BE2C (cell line): ENCODE measurements around the gene FBN1.

ENCODE experiments used
- DNase-seq: peaks from one replicate; pipeline ENCODE4 v3.0.0-alpha.2; 2020
- H3K27me3 ChIP-seq: fragments of 250-450 bp; sonication (Bioruptor Pico); 2 replicates; pipeline ENCODE4 v1.5.1; 2020; ENCODE audit warnings: mild to moderate bottlenecking
- H3K36me3 ChIP-seq: fragments of 250-450 bp; sonication (Bioruptor Pico); 2 replicates; pipeline ENCODE4 v1.5.1; 2020; ENCODE audit warnings: mild to moderate bottlenecking
- H3K4me1 ChIP-seq: fragments of 250-450 bp; sonication (Bioruptor Pico); 2 replicates; pipeline ENCODE4 v1.5.1; 2020
- H3K4me3 ChIP-seq: 2 replicates; pipeline ENCODE4 v1.5.1; 2011; ENCODE audit warnings: low read depth, low read length
- H3K9me3 ChIP-seq: fragments of 250-450 bp; sonication (Bioruptor Pico); 2 replicates; pipeline ENCODE4 v1.5.1; 2020
- CTCF ChIP-seq: IDR thresholded peaks from 2 replicates; pipeline ENCODE4 v1.5.1; 2012; ENCODE audit warnings: mild to moderate bottlenecking, low read depth, low read length

The FBN1 gene

DNA sequence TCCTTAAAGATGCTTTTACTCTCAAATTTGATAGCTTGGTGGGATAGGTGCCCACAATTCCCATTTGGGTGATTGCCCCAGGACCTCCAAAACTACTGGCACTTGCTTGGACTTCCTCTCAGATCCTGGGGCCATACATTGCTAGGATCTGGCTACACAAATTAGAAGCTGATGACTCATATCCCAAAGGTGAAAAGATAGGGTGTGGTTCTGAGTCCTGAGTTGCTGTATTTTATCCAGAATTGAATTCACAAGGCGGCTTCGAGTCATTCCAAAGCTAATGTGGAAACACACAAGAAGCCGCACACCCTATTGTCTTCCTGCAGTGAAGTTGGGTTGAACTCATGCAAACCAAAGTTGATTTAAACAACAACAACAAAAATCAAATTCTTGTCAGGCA lies 260.9 kb downstream of the FBN1 start:
- no peak overlapping the region for H3K4me3 ChIP-seq
- no peaks in the 10 kb centered on the region for H3K9me3 ChIP-seq
- no peaks in the 10 kb centered on the region for H3K27me3 ChIP-seq
- no peaks in the 10 kb centered on the region for H3K36me3 ChIP-seq
- no peak for DNase-seq
- no peaks in the 10 kb centered on the region for H3K4me1 ChIP-seq
- no peak for TF ChIP-seq CTCF

GRCh38 chr15:48383031-48383430 lies 262.5 kb downstream of the FBN1 start:
- no peaks in the 10 kb centered on the region for H3K27me3 ChIP-seq
- no peaks in the 10 kb centered on the region for H3K9me3 ChIP-seq
- no peak for TF ChIP-seq CTCF
- no peak for DNase-seq
- H3K4me1 ChIP-seq = no peaks in the 10 kb centered on the region
- H3K4me3 ChIP-seq = no peak overlapping the region
- no peaks in the 10 kb centered on the region for H3K36me3 ChIP-seq

GRCh38 chr15:48381861-48382260 lies 263.6 kb downstream of the FBN1 start:
- DNase-seq = no peak
- Histone ChIP-seq H3K9me3 (no peaks in the 10 kb centered on the region), H3K27me3 (no peaks in the 10 kb centered on the region), H3K4me3 (no peak overlapping the region), H3K36me3 (no peaks in the 10 kb centered on the region), H3K4me1 (no peaks in the 10 kb centered on the region)
- TF ChIP-seq CTCF = no peak

GRCh38 chr15:48380198-48380597 lies 265.3 kb downstream of the FBN1 start:
- no peaks in the 10 kb centered on the region for H3K27me3 ChIP-seq
- no peak for DNase-seq
- no peaks in the 10 kb centered on the region for H3K9me3 ChIP-seq
- H3K4me3 ChIP-seq = no peak overlapping the region
- H3K36me3 ChIP-seq = no peaks in the 10 kb centered on the region
- TF ChIP-seq CTCF = no peak
- no peaks in the 10 kb centered on the region for H3K4me1 ChIP-seq

DNA sequence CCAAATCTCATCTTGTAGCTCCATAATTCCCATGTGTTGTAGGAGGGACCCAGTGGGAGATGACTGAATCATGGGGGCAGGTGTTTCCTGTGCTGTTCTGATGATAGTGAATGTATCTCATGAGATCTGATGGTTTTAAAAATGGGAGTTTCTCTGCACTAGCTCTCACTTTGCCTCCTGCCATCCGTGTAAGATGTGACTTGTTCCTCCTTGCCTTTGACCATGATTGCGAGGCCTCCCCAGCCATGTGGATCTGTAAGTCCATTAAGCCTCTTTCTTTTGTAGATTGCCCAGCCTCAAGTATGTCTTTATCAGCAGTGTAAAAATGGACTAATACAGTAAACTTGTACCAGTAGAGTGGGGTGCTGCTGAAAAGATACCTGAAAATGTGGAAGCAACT lies 269.7 kb downstream of the FBN1 start:
- H3K36me3 ChIP-seq = no peaks in the 10 kb centered on the region
- H3K27me3 ChIP-seq = no peaks in the 10 kb centered on the region
- no peaks in the 10 kb centered on the region for H3K9me3 ChIP-seq
- H3K4me3 ChIP-seq = no peak overlapping the region
- TF ChIP-seq CTCF = no peak
- H3K4me1 ChIP-seq = no peaks in the 10 kb centered on the region; the same call in 1 of the 2 replicates
- DNase-seq = no peak

DNA sequence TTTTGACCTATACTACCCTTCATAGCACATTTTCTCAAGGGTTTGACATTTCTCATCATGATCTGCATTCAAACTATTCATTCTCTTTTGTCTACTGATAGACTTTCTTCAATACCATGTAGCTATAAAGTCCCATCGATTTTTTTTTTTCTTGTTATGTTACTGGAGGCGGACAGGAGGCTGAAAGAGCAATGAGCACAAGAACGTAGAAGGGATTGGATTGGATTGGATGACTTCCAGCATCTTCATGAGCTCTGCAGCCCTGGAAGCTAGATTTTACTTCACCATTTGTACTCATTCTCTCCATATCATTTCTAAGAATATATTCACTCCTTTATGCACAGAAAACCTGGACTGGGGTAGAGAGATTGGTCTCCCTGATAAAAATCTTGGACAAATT lies 271.0 kb downstream of the FBN1 start:
- TF ChIP-seq CTCF = no peak
- Histone ChIP-seq H3K36me3 (no peaks in the 10 kb centered on the region), H3K27me3 (no peaks in the 10 kb centered on the region), H3K4me1 (no peaks in the 10 kb centered on the region; the same call in 1 of the 2 replicates), H3K9me3 (no peaks in the 10 kb centered on the region), H3K4me3 (no peak overlapping the region)
- no peak for DNase-seq
